GM12878 (cell line): ENCODE results near the gene SCYGR5. TPM values are rescaled to one million over a fixed set of nuclear protein-coding genes. Genes with fewer than 3 reads are reported as not detected.

Experiments used
- ATAC-seq: fragments of 200-7000 bp; cut with Tn5 transposase; 3 replicates; pipeline ENCODE4 v1.9.1; 2020; ENCODE audit warnings: mild to moderate bottlenecking, moderate library complexity
- BruUV-seq: library from RNA; stranded (reverse); fragments of 400-500 nt; replicated peaks from 2 replicates; lab custom pipeline; 2021; lab: Mats Ljungman, UMichigan
- CTCF ChIA-PET: fragments of 300-600 bp; sonication (Branson Sonifier 250); formaldehyde crosslinking; extraction: SDS; loops from one replicate; lab custom pipeline; 2021; ENCODE audit warnings: inconsistent platforms; lab: Yijun Ruan, JAX
- POLR2A ChIA-PET: fragments of 350-600 bp; formaldehyde crosslinking; extraction: SDS; loops from one replicate; lab custom pipeline; 2021; ENCODE audit warnings: inconsistent platforms; lab: Charles Lee
- RAD21 ChIA-PET: fragments of 300-600 bp; sonication (Branson Sonifier 250); formaldehyde crosslinking; loops from one replicate; lab custom pipeline; 2023; ENCODE audit warnings: antibody characterized with exemption; ENCODE audit not compliant: unreplicated experiment; lab: Charles Lee
- SMC1A ChIA-PET: fragments of 300-600 bp; sonication (Branson Sonifier 250); formaldehyde crosslinking; loops from one replicate; lab custom pipeline; 2023; ENCODE audit not compliant: unreplicated experiment, uncharacterized antibody; lab: Charles Lee
- DNase-seq: peaks from one replicate; pipeline ENCODE4 v3.0.0-alpha.2; 2011; ENCODE audit warnings: low read depth, low spot score
- FAIRE-seq: peaks from 3 replicates; lab custom pipeline; 2011; peaks lifted over from hg19 to GRCh38; lab: Jason Lieb, UNC
- H2AFZ ChIP-seq: 2 replicates; pipeline ENCODE4 v1.6.0; 2011; ENCODE audit warnings: low read depth, low read length, control low read depth; ENCODE audit not compliant: control insufficient read depth
- H3K27ac ChIP-seq: 2 replicates; pipeline ENCODE4 v1.5.1; 2011; ENCODE audit warnings: control low read depth; ENCODE audit not compliant: control insufficient read depth, insufficient read depth
- H3K27me3 ChIP-seq, 2 experiments: replicated peaks in 1 of 2; 2 replicates each; pipeline versions ENCODE4 v1.6.0 to v1.6.1; 2011; ENCODE audit warnings: low read length in 1 of 2; ENCODE audit not compliant: control insufficient read depth in 2 of 2, insufficient read depth in 2 of 2
- H3K36me3 ChIP-seq, 2 experiments: 2 replicates each; pipeline ENCODE4 v1.5.1; 2011; ENCODE audit warnings: low read length in 1 of 2; ENCODE audit not compliant: control insufficient read depth in 2 of 2, insufficient read depth in 2 of 2
- H3K4me1 ChIP-seq: 2 replicates; pipeline ENCODE4 v1.6.1; 2011; ENCODE audit warnings: mild to moderate bottlenecking, low read length, moderate library complexity, mixed read lengths; ENCODE audit not compliant: control insufficient read depth, insufficient read depth
- H3K4me2 ChIP-seq: 2 replicates; pipeline ENCODE4 v1.6.0; 2011; ENCODE audit warnings: control low read depth; ENCODE audit not compliant: control insufficient read depth, insufficient read depth
- H3K4me3 ChIP-seq: fragments of 200-600 bp; sonication (generic); 2 replicates; pipeline ENCODE4 v1.5.1; 2016
- H3K79me2 ChIP-seq: 2 replicates; pipeline ENCODE4 v1.6.0; 2011; ENCODE audit warnings: low read length; ENCODE audit not compliant: control insufficient read depth, insufficient read depth
- H3K9ac ChIP-seq: 2 replicates; pipeline ENCODE4 v1.8.0; 2011; ENCODE audit warnings: low read length, control low read depth, mixed read lengths; ENCODE audit not compliant: control insufficient read depth, insufficient read depth
- H3K9me3 ChIP-seq: replicated peaks from 3 replicates; pipeline ENCODE4 v1.5.1; 2011; ENCODE audit warnings: mild to moderate bottlenecking, low read length; ENCODE audit not compliant: control insufficient read depth, insufficient read depth
- H4K20me1 ChIP-seq: 2 replicates; pipeline ENCODE4 v1.6.0; 2011; ENCODE audit not compliant: control insufficient read depth, insufficient read depth
- BACH1 ChIP-seq: fragments of 450-650 bp; IDR thresholded peaks from 2 replicates; pipeline ENCODE4 v1.6.1; 2017; ENCODE audit warnings: mild to moderate bottlenecking, borderline replicate concordance
- CBFB ChIP-seq: IDR thresholded peaks from 2 replicates; pipeline ENCODE4 v1.6.1; 2016; ENCODE audit warnings: antibody characterized with exemption, low read depth
- CBX5 ChIP-seq: sonication (generic); IDR thresholded peaks from 2 replicates; pipeline ENCODE4 v1.6.1; 2016; ENCODE audit warnings: low read depth, moderate library complexity, mild to moderate bottlenecking, inconsistent platforms
- ETV6 ChIP-seq, 2 experiments: fragments of 450-650 bp in 1 of 2; IDR thresholded peaks in 1 of 2; conservative IDR thresholded peaks in 1 of 2; 2 replicates each; pipeline ENCODE4 v1.6.1; 2014; ENCODE audit warnings: antibody characterized with exemption in 1 of 2, borderline replicate concordance in 1 of 2, low read depth in 1 of 2, mild to moderate bottlenecking in 1 of 2, moderate library complexity in 1 of 2
- LARP7 ChIP-seq: fragments of 450-650 bp; IDR thresholded peaks from 2 replicates; pipeline ENCODE4 v1.6.1; 2017; ENCODE audit warnings: mild to moderate bottlenecking
- MTA3 ChIP-seq: IDR thresholded peaks from 2 replicates; pipeline ENCODE4 v1.6.1; 2012; ENCODE audit warnings: low read length, inconsistent platforms, borderline replicate concordance
- NR2F1 ChIP-seq: fragments of 450-650 bp; conservative IDR thresholded peaks from 2 replicates; pipeline ENCODE4 v1.6.1; 2017; ENCODE audit warnings: mild to moderate bottlenecking
- RBBP5 ChIP-seq: fragments of 200-600 bp; sonication (generic); conservative IDR thresholded peaks from 2 replicates; pipeline ENCODE4 v1.6.1; 2016
- SIX5 ChIP-seq: IDR thresholded peaks from 2 replicates; pipeline ENCODE4 v1.6.1; 2011; ENCODE audit warnings: mild to moderate bottlenecking, low read depth, low read length, moderate library complexity; ENCODE audit not compliant: severe bottlenecking
- SP1 ChIP-seq: IDR thresholded peaks from one replicate; pipeline ENCODE4 v1.6.1; 2011; ENCODE audit warnings: low read depth, low read length
- WGBS: methylation state at CpG from one replicate; pipeline ENCODE4 v1.1.6; 2016; ENCODE audit warnings: low lambda C conversion rate; ENCODE audit not compliant: insufficient replicate concordance, insufficient coverage; ENCODE audit errors: missing lambda C conversion rate; 5-methylcytosine and 5-hydroxymethylcytosine counted together
- in situ Hi-C: fragments of 300-500 bp; cut with MboI; formaldehyde crosslinking; loops from 9 replicates; pipeline ENCODE4 v1.14.3; 2018; ENCODE audit warnings: mixed read lengths
- intact Hi-C: fragments of 100-400 bp; cut with micrococcal nuclease; formaldehyde crosslinking; loops from one replicate; pipeline ENCODE4 v1.14.2; 2022; ENCODE audit not compliant: unreplicated experiment
- polyA plus RNA-seq, 11 experiments: library from polyadenylated mRNA; depleted of rRNA in 4 of 11; unstranded in 6 of 11; stranded (reverse) in 5 of 11; fragments of >200 nt; fragmentation: Nextera tagmentation in 4 of 11; fragmentation: Illumina TruSeq in 1 of 11; extraction: Ambion mirVana in 4 of 11; extraction: Trizol in 1 of 11; gene quantifications; 1 replicate in 1 of 11; 2 replicates in 10 of 11; pipeline versions ENCODE4 v1.2.1 to v1.2.3, GENCODE V29; 2011 to 2016; ENCODE audit warnings: inconsistent platforms in 2 of 11, missing spikeins in 2 of 11, low read depth in 1 of 11
- total RNA-seq, 4 experiments: library from RNA; depleted of rRNA in 3 of 4; stranded (reverse); fragments of >200 nt in 3 of 4; fragmentation: Illumina TruSeq in 1 of 4; extraction: Trizol in 1 of 4; gene quantifications; 2 replicates each; pipeline versions ENCODE4 v1.2.1 to v1.2.3, GENCODE V29; 2013 to 2021
- TF ChIP-seq, protein P1 (sequence below): fragments of 450-650 bp; IDR thresholded peaks from 2 replicates; pipeline ENCODE4 v1.6.1; 2017; ENCODE audit warnings: borderline replicate concordance
- TF ChIP-seq, protein P2 (sequence below): fragments of 450-650 bp; IDR thresholded peaks from 2 replicates; pipeline ENCODE4 v1.6.1; 2017; ENCODE audit warnings: mild to moderate bottlenecking, moderate library complexity

Gene SCYGR5
- total and polyA plus RNA-seq, 10 of the 15 experiments (the other 5 are each of a cell fraction or from before 2014, with no cell fraction given): not detected

DNA sequence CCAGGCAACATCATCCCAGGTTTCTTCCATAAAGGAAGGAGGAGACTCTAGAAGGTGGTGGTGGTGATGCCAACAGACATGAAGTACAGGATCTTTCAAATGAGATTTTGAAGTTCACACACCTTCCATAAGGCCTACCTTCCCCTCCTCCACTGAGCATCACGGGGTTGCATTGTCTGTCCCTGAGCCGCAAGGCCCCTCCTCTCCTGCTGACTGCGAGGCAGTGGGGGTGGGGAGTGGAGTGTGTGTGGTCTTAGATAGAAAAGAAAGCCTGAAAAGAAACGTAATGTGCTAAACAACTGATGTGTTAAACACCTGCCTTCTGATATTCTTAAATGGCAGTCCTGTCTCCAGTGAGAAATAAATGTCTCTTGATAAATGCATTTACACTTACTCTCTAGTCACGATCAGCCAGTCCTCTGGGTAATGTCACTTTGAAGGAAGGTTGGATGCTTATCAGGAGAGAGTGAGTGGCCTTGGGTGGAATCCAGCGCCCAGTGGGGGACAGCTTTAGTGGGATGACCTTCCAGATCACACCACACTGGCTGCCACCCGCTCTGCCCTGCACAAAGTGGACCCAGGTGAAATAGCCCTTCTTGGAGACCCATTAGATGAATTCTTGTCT is 5.5 kb upstream of the SCYGR5 start:
- Histone ChIP-seq H3K4me2 (no peak overlapping the region), H3K79me2 (no peaks in the 10 kb centered on the region), H3K27me3 (no peaks in the 10 kb centered on the region), H3K9me3 (no peaks in the 10 kb centered on the region), H4K20me1 (no peaks in the 10 kb centered on the region), H2AFZ (no peak overlapping the region), H3K9ac (no peak overlapping the region), H3K4me3 (no peak overlapping the region), H3K27ac (no peak overlapping the region), H3K36me3 (no peaks in the 10 kb centered on the region), H3K4me1 (no peaks in the 10 kb centered on the region)
- no peak for TF ChIP-seq RBBP5
- intact Hi-C loops: no loop called here
- DNase-seq (no peak), FAIRE-seq (no peak), ATAC-seq (no peak)
- 12% methylated on average over 7 of the region's 7 CpGs for WGBS
- in situ Hi-C loops: loop anchor here (5.0 kb wide), 2 partner anchors 106 to 221 kb away; no protein-coding TSS in a partner anchor
- ChIA-PET SMC1A (interaction anchor here (1.2 kb wide), 1 partner anchor 105 kb away, joined by 3 read pairs; no protein-coding TSS in a partner anchor), RAD21 (no interaction called here), CTCF (interaction anchor here (4.0 to 5.4 kb wide), 2 partner anchors 107 to 255 kb away, joined by 49 to 134 read pairs; no protein-coding TSS in a partner anchor), POLR2A (no interaction called here)
- BruUV-seq: no TSS peak

DNA sequence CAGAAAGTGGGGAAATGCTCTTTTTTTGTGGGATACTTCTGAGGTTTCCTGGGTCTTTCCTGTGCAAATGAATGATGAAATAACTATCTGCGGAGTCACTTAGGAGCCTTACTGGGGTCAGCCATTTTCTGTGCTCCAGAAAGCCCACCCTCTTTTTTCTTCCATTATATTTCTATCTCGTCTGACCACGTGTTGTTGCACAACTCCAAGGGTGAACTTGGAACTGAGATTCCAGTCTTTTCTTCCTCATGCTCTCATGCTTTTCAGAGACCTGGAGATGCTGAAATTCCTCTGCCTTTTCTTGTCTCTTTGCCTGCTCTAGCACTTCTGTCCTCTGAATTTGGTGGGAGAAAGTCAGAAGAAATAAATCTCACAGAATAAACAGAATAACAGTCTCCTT is 4.8 kb upstream of the SCYGR5 start:
- H3K9me3 ChIP-seq: no peaks in the 10 kb centered on the region
- in situ Hi-C loops: loop anchor here (5.0 kb wide), 2 partner anchors 105 to 220 kb away; no protein-coding TSS in a partner anchor
- BruUV-seq: no TSS peak
- RAD21 ChIA-PET: interaction anchor here (1.3 kb wide), 1 partner anchor 104 kb away, joined by 6 read pairs; no protein-coding TSS in a partner anchor
- H3K4me2 ChIP-seq: no peak overlapping the region
- no peaks in the 10 kb centered on the region for H4K20me1 ChIP-seq
- H3K9ac ChIP-seq: no peak overlapping the region
- no peaks in the 10 kb centered on the region for H3K4me1 ChIP-seq
- H3K79me2 ChIP-seq: no peaks in the 10 kb centered on the region
- intact Hi-C loops: no loop called here
- CTCF ChIA-PET: interaction anchor here (1.3 to 2.0 kb wide), 2 partner anchors 104 to 224 kb away, joined by 5 to 10 read pairs; no protein-coding TSS in a partner anchor
- no peak overlapping the region for H2AFZ ChIP-seq
- no peak overlapping the region for H3K4me3 ChIP-seq
- POLR2A ChIA-PET: no interaction called here
- SMC1A ChIA-PET: interaction anchor here (1.5 to 1.7 kb wide), 2 partner anchors 104 to 199 kb away, joined by 7 to 10 read pairs; no protein-coding TSS in a partner anchor
- no peak for ATAC-seq
- FAIRE-seq: no peak
- no peak for DNase-seq
- no peak overlapping the region for H3K27ac ChIP-seq
- H3K36me3 ChIP-seq: no peaks in the 10 kb centered on the region
- 34% methylated on average over 3 of the region's 3 CpGs for WGBS
- H3K27me3 ChIP-seq: no peaks in the 10 kb centered on the region
- no peak for TF ChIP-seq ETV6 (conservative IDR thresholded peaks at IDR 0.05 in 1 of 2, IDR thresholded peaks at IDR 0.05 in 1 of 2; ENCODE audit: borderline replicate concordance in 1 of 2, low read depth in 1 of 2)
- no peak for TF ChIP-seq LARP7
- TF ChIP-seq BACH1: no peak
- TF ChIP-seq, protein P1, sequence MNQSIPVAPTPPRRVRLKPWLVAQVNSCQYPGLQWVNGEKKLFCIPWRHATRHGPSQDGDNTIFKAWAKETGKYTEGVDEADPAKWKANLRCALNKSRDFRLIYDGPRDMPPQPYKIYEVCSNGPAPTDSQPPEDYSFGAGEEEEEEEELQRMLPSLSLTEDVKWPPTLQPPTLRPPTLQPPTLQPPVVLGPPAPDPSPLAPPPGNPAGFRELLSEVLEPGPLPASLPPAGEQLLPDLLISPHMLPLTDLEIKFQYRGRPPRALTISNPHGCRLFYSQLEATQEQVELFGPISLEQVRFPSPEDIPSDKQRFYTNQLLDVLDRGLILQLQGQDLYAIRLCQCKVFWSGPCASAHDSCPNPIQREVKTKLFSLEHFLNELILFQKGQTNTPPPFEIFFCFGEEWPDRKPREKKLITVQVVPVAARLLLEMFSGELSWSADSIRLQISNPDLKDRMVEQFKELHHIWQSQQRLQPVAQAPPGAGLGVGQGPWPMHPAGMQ: no peak
- TF ChIP-seq, protein P2, sequence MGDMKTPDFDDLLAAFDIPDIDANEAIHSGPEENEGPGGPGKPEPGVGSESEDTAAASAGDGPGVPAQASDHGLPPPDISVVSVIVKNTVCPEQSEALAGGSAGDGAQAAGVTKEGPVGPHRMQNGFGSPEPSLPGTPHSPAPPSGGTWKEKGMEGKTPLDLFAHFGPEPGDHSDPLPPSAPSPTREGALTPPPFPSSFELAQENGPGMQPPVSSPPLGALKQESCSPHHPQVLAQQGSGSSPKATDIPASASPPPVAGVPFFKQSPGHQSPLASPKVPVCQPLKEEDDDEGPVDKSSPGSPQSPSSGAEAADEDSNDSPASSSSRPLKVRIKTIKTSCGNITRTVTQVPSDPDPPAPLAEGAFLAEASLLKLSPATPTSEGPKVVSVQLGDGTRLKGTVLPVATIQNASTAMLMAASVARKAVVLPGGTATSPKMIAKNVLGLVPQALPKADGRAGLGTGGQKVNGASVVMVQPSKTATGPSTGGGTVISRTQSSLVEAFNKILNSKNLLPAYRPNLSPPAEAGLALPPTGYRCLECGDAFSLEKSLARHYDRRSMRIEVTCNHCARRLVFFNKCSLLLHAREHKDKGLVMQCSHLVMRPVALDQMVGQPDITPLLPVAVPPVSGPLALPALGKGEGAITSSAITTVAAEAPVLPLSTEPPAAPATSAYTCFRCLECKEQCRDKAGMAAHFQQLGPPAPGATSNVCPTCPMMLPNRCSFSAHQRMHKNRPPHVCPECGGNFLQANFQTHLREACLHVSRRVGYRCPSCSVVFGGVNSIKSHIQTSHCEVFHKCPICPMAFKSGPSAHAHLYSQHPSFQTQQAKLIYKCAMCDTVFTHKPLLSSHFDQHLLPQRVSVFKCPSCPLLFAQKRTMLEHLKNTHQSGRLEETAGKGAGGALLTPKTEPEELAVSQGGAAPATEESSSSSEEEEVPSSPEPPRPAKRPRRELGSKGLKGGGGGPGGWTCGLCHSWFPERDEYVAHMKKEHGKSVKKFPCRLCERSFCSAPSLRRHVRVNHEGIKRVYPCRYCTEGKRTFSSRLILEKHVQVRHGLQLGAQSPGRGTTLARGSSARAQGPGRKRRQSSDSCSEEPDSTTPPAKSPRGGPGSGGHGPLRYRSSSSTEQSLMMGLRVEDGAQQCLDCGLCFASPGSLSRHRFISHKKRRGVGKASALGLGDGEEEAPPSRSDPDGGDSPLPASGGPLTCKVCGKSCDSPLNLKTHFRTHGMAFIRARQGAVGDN: no peak
- no peak for TF ChIP-seq CBFB
- no peak for TF ChIP-seq SP1
- TF ChIP-seq CBX5: no peak
- TF ChIP-seq MTA3: no peak
- TF ChIP-seq SIX5: no peak
- TF ChIP-seq NR2F1: no peak
